Breast epithelium (tissue), 3 donors: ENCODE results near the gene CDH23.

Source experiments
- POLR2AphosphoS5 ChIP-seq, 3 donors: sonication (generic); formaldehyde crosslinking; IDR thresholded peaks; one replicate each; pipeline ENCODE4 v1.6.1; 2017; ENCODE audit warnings: antibody characterized with exemption in 3 of 3
- TF ChIP-seq, protein P1 (sequence below), 3 donors: fragments of 450-650 bp; IDR thresholded peaks; one replicate each; pipeline ENCODE4 v1.5.1; 2016 to 2017; ENCODE audit warnings: antibody characterized with exemption in 3 of 3, mild to moderate bottlenecking in 3 of 3, moderate library complexity in 3 of 3

DNA sequence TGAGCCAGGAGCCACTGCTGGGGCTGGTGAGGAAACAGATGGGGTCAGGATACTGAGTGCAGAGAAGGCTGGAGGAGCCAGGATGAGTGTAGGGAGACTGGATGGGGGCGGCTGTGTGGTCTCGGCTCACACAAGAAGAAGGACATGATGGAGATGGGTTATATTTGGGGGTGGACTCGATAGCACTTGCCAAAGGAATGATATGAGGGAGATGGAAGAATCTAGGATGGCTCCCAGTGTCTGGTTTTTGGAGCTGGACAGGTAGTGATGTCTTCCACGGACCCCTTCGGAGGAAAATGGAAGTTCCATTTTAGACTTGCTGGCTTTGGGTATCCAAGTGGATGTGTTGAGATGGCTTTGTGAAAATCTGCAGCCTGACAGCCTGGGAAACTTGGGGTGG, 83.9 kb downstream of the CDH23 start:
- TF ChIP-seq POLR2AphosphoS5 (IDR thresholded peaks at IDR 0.05) = no peak
- TF ChIP-seq, protein P1, sequence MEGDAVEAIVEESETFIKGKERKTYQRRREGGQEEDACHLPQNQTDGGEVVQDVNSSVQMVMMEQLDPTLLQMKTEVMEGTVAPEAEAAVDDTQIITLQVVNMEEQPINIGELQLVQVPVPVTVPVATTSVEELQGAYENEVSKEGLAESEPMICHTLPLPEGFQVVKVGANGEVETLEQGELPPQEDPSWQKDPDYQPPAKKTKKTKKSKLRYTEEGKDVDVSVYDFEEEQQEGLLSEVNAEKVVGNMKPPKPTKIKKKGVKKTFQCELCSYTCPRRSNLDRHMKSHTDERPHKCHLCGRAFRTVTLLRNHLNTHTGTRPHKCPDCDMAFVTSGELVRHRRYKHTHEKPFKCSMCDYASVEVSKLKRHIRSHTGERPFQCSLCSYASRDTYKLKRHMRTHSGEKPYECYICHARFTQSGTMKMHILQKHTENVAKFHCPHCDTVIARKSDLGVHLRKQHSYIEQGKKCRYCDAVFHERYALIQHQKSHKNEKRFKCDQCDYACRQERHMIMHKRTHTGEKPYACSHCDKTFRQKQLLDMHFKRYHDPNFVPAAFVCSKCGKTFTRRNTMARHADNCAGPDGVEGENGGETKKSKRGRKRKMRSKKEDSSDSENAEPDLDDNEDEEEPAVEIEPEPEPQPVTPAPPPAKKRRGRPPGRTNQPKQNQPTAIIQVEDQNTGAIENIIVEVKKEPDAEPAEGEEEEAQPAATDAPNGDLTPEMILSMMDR (IDR thresholded peaks at IDR 0.05) = no peak
